ENCODE results near the gene PCDH9.

Gene PCDH9

GRCh38 chr13:67023130-67023876 is 206.8 kb downstream of the PCDH9 start:
- H3K4me3 ChIP-seq (ENCODE audit: low read depth, low read length) = no peak overlapping the region
- DNase-seq (ENCODE audit: low read depth) = peak; percentile 4
- TF ChIP-seq CTCF (IDR thresholded peaks at IDR 0.05; ENCODE audit: low read depth, low read length) (no peak), POLR2A (IDR thresholded peaks at IDR 0.05; ENCODE audit: extremely low read depth, insufficient read length) (no peak), MYC (IDR thresholded peaks at IDR 0.05; ENCODE audit: low read depth, low read length) (no peak)
- TF ChIP-seq, protein P1, sequence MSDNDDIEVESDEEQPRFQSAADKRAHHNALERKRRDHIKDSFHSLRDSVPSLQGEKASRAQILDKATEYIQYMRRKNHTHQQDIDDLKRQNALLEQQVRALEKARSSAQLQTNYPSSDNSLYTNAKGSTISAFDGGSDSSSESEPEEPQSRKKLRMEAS (IDR thresholded peaks at IDR 0.05; ENCODE audit: low read depth, low read length) = no peak

DNA sequence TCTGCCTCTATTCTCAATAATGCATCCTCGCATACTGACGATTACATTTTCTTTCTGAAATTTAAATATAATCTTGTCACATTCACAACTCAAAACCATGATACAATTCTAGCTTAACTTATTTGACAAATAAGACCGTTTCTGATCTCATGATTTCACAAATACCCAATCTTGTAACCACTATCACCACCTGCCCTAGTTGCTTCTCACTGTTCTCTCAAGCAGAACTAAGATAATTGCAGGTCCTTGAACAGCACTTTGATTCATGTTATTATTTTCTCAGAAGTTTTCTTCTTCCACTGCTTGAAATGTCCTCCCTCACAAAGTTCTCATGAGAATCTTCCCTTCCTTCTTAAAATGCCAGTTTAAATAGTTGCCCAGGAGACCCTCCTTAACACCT is 211.4 kb downstream of the PCDH9 start:
- no peak for TF ChIP-seq POLR2A (IDR thresholded peaks at IDR 0.05; ENCODE audit: extremely low read depth, insufficient read length)
- TF ChIP-seq MYC (IDR thresholded peaks at IDR 0.05; ENCODE audit: low read depth, low read length) = no peak
- no peak for TF ChIP-seq CTCF (IDR thresholded peaks at IDR 0.05; ENCODE audit: low read depth, low read length)
- TF ChIP-seq, protein P1 (IDR thresholded peaks at IDR 0.05; ENCODE audit: low read depth, low read length) = no peak
- H3K4me3 ChIP-seq (ENCODE audit: low read depth, low read length) = no peak overlapping the region
- no peak for DNase-seq (ENCODE audit: low read depth)

- H3K4me3 ChIP-seq (ENCODE audit: low read depth, low read length) = no peak overlapping the region
- no peak for TF ChIP-seq POLR2A (IDR thresholded peaks at IDR 0.05; ENCODE audit: extremely low read depth, insufficient read length)
- TF ChIP-seq MYC (IDR thresholded peaks at IDR 0.05; ENCODE audit: low read depth, low read length) = no peak
- TF ChIP-seq, protein P1 (IDR thresholded peaks at IDR 0.05; ENCODE audit: low read depth, low read length) = no peak
- TF ChIP-seq CTCF (IDR thresholded peaks at IDR 0.05; ENCODE audit: low read depth, low read length) = no peak
- no peak for DNase-seq (ENCODE audit: low read depth)
These were observed 212.9 kb downstream of the PCDH9 start for GRCh38 chr13:67017276-67017675.

DNA sequence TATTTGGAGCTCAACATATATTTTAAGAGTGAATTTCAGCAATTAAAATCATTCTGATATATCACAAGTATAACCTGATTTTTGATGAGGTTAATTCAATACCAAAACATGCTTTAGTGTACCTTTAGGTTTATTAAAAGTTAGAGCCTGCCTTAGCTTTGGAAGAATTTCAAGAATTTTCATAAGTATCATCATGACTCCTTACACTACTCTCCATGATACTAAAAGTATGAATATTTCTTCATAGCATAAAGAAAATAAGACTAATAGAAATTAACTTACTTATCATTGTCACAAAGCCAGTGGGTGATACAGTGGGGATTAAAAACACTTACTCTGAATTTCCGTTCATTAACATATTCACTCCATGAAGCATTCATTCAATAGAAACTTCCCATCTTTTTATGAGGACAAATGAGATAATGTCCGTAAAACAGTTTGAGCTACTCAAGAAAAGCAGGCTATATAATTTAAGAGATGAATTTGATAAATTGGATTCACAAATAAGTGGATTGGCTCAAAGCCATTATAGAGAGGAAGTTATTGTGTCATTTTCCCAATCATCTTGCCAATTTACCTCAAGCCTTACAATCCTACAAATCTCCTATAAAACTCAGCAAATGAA is 214.0 kb downstream of the PCDH9 start:
- no peak for DNase-seq (ENCODE audit: low read depth)
- no peak overlapping the region for H3K4me3 ChIP-seq (ENCODE audit: low read depth, low read length)
- TF ChIP-seq, protein P1 (IDR thresholded peaks at IDR 0.05; ENCODE audit: low read depth, low read length) = no peak
- no peak for TF ChIP-seq CTCF (IDR thresholded peaks at IDR 0.05; ENCODE audit: low read depth, low read length)
- no peak for TF ChIP-seq POLR2A (IDR thresholded peaks at IDR 0.05; ENCODE audit: extremely low read depth, insufficient read length)
- TF ChIP-seq MYC (IDR thresholded peaks at IDR 0.05; ENCODE audit: low read depth, low read length) = no peak

DNA sequence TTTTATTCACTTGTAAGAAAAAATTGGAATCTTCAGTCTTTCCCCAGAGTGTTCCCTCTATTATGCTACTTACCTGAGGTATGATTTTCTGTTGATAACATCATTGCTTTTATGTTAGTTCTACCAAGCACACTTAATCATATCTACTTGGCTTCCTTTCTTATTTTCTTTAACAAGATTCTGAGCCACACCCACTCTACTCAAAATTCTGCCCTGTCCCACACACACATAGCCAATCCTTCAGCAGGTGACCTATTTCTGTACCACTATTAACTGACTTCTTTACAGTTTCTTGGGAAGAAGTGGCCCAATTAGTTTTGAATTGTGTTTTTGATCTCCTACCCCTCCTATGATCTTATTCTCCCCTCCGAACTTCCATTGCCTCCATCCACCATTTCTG is 215.7 kb downstream of the PCDH9 start:
- no peak overlapping the region for H3K4me3 ChIP-seq (ENCODE audit: low read depth, low read length)
- DNase-seq (ENCODE audit: low read depth) = no peak
- TF ChIP-seq, protein P1 (IDR thresholded peaks at IDR 0.05; ENCODE audit: low read depth, low read length) = no peak

- no peak for TF ChIP-seq CTCF (IDR thresholded peaks at IDR 0.05; ENCODE audit: low read depth, low read length)
- TF ChIP-seq, protein P1 (IDR thresholded peaks at IDR 0.05; ENCODE audit: low read depth, low read length) = no peak
- TF ChIP-seq POLR2A (IDR thresholded peaks at IDR 0.05; ENCODE audit: extremely low read depth, insufficient read length) = no peak
- no peak for TF ChIP-seq MYC (IDR thresholded peaks at IDR 0.05; ENCODE audit: low read depth, low read length)
- no peak overlapping the region for H3K4me3 ChIP-seq (ENCODE audit: low read depth, low read length)
- no peak for DNase-seq (ENCODE audit: low read depth)
These were observed 216.4 kb downstream of the PCDH9 start for GRCh38 chr13:67013709-67014108.
